Right hindlimb (tissue), 1 donor: ENCODE results near the gene ALDH3B1.

Source experiments
- DNase-seq: peaks from one replicate; pipeline ENCODE4 v3.0.0-alpha.2; 2018

Gene ALDH3B1

DNA sequence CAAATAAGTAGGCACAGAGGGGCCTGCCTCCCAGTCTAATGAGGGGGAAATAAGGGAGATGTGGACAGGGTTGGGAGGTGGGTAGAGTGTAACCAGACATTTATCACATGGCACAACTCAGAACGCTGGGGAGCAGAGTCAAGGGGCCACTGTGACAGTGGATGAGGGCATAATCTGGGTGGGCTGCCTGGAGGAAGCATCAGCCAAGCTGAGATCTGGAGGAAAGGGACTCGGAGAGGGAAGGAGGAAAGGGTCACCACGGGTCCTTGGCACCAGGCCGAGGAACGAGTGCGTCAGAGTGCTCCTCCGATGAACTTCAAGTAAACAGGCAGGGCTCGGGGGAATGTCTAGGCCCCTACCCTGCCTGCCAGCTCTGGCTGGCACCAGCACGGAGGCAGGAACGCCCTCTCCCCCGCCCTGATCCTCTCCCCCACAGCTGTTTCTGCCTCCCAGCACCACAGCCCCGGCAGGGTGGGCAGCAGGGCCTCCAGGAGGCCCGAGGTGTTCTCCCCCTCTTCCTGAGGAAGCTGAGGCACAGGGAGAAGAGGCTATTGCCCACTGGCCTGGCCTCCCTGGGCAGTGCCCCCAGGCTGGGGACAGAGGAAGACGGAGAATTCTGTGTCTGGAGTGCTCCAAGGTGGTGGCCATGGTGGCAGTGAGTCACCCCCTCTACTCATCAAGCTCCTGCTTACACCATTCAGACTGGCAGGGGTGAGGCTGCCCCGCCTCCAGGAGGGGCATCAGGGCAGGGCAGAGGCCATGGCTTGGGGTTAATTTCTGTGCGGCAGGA lies 4.2 kb downstream of the ALDH3B1 start:
- no peak for DNase-seq

- no peak for DNase-seq
These were observed 4.9 kb downstream of the ALDH3B1 start for GRCh38 chr11:68014947-68015447.

- no peak for DNase-seq
These were observed 5.3 kb downstream of the ALDH3B1 start for GRCh38 chr11:68015467-68015866.

- DNase-seq, result no peak
These were observed 6.2 kb downstream of the ALDH3B1 start for GRCh38 chr11:68016161-68016903.

DNA sequence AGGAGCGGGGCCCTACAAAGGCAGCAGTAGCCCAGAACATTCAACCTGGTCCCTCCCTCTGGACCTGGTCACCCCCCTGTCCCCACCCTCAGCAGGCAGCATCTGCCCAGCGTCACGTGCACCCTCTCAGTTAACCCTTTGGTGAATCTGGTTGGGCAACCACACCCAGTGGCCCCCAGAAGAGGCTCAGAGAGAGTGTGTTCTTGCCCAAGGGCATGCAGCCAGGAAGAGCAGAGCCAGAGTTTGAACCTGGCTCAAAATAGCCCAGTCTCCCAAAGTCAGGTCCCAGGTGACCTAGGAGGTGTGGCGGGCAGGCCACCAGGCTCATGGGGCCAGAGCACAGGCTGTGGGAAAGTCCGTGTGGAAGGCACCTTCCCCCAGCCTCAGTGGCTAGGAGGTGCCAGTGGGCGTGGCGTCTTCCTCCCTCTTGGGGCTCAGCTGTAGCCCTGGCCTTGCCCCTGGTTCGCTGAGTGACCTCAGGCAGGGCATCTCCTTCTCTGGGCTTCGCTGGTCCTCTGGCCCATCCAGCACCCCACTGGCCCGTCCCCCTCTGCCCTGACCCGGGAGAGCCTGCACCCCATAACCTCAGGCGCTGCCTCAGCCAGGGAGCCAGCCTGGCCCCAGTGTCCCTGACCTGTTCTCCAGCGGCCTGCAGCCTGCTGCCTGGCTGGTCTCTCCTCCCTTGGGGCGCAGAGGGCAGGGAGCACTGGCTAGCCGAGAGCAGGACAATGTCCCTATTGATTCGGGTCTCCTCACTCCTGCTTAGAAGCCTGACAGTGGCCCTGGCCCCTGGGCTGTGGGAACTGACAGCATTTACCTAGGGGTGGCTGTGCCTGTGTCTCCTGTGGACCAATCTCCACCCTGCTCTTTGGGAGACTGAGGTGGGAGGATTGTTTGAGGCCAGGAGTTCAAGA lies 7.0 kb downstream of the ALDH3B1 start:
- no peak for DNase-seq

DNA sequence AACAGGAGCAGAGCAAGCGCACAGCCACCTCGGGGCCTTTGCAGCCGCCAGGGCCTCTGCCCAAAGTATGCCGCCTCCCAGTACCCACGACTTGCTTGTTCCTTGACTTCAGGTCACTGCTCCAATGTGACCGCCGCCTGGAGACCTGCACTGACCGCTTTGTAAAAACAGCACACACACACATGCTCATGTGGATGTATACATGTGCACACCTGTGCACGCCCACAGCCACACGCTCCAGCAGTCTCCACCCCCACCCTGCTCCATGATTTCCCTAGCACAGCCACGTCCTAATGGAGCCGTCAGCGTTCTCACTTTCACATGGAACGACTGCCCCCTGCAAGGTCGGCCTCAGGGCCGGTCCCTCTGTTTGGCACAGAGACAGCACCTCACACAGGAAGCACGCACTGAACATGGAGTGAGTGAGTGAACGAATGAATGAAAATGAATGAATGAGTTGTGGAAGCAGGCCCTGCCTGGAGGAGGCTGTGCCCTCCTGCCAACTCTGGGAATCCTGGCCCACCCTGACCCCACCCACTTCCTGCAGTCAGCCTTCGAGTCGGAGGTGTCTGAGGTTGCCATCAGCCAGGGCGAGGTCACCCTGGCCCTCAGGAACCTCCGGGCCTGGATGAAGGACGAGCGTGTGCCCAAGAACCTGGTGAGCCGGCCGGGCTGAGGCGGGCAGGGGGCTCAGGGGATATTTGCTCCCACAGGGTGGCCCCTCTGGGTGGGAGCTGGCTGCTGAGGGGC lies 8.0 kb downstream of the ALDH3B1 start:
- no peak for DNase-seq

DNA sequence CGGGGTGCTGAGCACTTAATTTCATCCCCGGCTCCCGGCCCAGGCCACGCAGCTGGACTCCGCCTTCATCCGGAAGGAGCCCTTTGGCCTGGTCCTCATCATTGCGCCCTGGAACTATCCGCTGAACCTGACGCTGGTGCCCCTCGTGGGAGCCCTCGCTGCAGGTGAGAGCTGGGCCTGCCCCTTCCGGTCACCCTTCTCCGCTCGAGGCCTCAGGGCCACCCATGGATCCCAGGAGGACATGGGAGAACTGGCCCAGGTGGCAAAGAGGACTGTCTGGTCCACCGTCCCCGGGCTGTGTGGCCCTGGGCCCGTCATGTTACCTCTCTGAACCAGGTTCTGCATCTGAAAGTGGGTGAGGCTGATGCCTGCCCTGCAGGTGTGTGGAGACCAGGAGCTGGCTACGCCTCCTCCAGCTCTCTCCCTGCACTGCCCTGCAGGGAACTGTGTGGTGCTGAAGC lies 8.6 kb downstream of the ALDH3B1 start:
- no peak for DNase-seq

DNA sequence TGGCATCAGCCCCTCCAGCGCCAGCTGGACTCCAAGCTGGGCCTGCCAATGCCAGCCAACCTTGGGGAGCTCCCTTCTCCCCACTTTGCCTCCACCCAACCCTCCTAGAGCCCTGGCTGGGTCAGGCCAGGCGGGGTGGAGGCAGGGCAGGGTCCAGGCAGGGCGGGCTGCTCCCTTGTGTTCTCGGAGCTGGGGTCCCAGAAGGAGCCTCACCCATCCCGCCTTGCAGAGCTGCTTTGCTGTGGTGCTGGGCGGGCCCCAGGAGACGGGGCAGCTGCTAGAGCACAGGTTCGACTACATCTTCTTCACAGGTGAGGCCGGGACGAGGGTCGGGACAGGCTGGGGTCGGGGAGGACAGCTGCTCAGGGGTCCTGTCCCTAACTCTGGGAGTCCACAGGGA lies 9.4 kb downstream of the ALDH3B1 start:
- no peak for DNase-seq

DNA sequence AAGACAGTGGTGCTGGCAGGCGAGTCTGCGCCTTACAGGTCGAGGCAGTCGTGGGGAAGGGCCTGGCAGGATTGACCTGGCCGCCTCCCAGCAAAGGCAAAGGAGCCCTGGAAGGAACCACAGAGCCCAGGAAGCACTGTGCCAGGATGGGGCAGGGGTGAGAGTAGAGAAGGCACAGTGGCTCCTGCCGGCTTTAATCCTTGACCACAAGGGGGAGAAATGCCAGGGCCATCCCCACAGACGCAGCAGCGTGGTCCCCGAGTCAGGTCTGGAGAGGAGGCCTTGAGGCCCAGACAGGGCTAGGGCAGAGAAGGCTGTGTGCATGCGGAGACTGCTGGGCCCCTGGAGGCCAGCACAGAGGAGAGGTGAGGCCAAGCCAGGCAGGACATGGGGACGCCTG lies 10.4 kb downstream of the ALDH3B1 start:
- no peak for DNase-seq

DNA sequence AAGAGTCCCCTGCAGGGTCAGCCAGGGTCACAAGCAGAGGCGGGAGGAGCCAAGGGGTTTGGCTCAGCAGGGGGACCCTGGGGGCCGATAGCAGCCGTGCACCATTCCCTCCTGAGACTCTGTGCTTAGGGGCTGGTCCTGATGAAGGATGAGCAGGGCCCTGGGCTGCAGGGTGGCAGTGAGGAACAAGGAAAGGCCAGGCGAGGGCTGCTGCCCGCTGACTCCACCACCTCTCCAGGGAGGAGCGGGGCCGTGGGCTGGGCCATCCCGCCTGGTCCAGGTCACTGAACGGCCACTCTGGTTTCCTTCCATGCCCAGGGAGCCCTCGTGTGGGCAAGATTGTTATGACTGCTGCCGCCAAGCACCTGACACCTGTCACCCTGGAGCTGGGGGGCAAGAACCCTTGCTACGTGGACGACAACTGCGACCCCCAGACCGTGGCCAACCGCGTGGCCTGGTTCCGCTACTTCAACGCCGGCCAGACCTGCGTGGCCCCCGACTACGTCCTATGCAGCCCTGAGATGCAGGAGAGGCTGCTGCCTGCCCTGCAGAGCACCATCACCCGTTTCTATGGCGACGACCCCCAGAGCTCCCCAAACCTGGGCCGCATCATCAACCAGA lies 11.2 kb downstream of the ALDH3B1 start:
- DNase-seq, result no peak

- no peak for DNase-seq
These were observed 12.4 kb downstream of the ALDH3B1 start for GRCh38 chr11:68022531-68022930.

- no peak for DNase-seq
These were observed 14.4 kb downstream of the ALDH3B1 start for GRCh38 chr11:68024508-68024907.

DNA sequence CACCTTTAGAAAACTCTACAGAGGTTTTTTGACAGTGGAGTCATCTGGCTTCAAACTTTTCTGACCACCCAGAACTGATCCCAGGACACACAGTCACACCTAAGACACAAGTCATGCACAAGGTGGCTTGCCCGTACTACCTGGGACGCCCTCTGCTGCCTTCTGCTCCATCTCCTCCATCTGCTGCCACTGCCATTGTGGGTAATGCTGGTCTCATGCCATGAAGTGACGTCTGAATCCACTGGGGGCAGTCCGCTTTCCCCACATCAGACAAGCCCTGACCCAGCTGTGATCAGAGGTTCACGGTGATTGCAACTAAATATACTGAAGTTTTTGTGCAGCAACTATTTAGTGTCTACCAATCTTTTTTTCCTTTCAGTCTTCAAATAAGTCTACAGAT lies 14.9 kb downstream of the ALDH3B1 start:
- no peak for DNase-seq

- DNase-seq, result no peak
These were observed 16.4 kb downstream of the ALDH3B1 start for GRCh38 chr11:68026391-68027105.

DNA sequence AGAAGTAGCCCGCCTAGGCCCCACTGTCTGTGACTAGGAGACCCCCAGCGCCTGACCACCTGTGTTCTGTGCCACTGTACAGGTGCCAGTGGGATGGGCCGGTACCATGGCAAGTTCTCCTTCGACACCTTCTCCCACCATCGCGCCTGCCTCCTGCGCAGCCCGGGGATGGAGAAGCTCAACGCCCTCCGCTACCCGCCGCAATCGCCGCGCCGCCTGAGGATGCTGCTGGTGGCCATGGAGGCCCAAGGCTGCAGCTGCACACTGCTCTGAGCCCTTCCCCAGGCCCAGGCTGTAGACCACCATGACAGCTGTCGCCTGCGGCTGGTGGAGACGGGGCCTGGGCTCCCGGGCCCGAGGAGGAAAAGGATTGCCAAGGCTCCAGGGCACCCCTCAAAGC lies 17.5 kb downstream of the ALDH3B1 start:
- no peak for DNase-seq

DNA sequence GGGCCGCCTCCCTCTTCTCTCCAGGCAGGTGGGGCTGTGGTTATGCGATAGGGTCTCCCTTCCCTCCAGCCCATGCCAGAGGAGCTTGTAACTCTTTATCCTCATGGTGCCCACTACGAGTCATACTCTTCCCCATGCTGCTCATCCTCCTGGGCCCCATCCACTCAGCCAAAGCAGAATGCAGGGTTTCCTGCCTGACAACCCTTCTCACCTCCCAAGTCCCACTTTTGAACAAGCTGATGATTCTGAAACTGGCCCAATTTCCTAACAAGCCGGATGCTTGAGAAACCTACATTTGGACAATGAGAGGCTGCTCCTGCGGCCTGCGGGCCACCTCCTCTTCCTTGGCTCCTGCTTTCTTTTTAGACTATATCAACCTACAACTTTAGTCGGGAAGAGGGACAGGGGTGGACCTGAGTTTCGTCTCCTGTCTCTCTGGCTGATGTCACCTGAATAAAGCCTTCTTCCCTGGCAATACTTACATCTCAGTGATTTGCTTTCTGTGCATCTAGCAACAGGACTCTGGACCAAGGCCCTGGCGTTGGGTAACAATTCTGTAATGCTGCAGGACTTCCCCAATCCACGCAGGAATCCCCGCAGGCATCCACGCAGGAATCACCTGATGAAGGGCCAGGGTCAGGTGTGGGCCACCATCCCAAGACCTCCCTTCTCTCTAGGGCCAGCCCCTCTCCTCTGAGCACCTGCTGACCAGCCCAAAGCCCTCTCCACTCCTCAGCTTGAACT lies 18.8 kb downstream of the ALDH3B1 start:
- no peak for DNase-seq

DNA sequence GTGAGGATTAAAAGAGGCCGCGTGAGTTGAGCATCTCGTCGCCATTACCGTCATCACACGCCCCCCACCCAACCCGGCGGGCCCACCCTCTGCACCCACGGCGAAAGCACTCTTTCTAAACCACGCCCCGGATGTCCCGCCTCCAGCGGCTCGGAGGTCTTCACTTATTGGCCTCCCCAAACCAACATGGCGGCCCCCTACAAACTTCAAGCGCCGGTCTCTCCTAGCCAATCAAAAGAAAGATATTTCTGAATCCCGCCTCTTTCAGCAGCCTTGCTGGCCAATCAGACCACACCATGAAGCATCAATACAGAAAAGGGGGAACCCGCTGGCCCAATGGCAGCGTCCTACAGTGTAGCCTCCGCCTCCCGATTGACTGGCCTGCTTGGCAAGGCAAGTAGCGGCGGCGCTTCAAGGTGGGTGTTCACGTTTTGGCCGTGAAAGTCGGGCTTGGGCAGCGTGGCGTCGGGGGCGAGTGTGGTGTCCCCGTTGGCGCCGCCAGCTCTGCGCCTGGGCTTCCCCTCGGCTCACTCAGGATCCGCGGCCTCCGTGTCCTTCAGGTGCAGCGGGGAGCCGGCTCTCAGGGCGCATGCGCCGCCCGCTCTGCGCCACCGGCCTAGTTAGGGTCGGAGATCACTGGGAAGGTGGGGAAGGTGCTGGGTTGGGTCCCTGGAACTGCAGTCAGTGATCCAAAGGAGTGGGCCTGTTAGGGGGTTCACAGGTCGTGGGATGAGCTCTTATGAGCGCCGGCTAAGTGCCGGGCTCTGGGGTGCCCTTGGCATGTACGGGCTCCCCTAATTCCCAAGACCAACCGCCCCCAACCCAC lies 20.4 kb downstream of the ALDH3B1 start, which contains the start of gene NDUFS8:
NDUFS8 (plus strand) TSS at position 364 of the 826 bp plus-strand sequence. CDS start 1,471 bp downstream, outside the sequence.
- DNase-seq, result peak; percentile 99

GRCh38 chr11:68031144-68031464 lies 21.0 kb downstream of the ALDH3B1 start:
- DNase-seq, result no peak

DNA sequence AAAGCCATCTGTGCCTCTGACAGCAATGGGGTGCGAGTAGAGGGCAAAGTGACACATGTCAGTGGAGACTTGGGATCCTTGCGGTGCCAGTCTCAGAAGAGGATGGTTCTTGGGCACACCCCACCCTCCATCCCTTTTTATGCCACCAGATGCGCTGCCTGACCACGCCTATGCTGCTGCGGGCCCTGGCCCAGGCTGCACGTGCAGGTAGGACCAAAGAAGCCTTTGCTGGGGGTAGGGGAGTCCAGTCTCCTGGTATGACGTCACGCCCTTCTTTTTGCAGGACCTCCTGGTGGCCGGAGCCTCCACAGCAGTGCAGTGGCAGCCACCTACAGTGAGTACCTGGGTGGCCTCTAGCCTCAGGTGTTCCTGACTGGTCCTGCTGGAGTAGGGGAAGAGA lies 21.9 kb downstream of the ALDH3B1 start:
- DNase-seq, result no peak
